Ishikawa (cell line): Measurements from ENCODE around the gene PLXNA4.

Experiments
- EGR1 ChIP-seq: IDR thresholded peaks from 2 replicates; pipeline ENCODE4 v1.6.1; 2012
- EP300 ChIP-seq: IDR thresholded peaks from 2 replicates; pipeline ENCODE4 v1.6.1; 2012; ENCODE audit warnings: borderline replicate concordance
- NFIC ChIP-seq: IDR thresholded peaks from 2 replicates; pipeline ENCODE4 v1.6.1; 2012
- RAD21 ChIP-seq: IDR thresholded peaks from 2 replicates; pipeline ENCODE4 v1.6.1; 2012; ENCODE audit warnings: low read depth
- REST ChIP-seq: IDR thresholded peaks from 2 replicates; pipeline ENCODE4 v1.6.1; 2012; ENCODE audit warnings: low read depth, mild to moderate bottlenecking
- YY1 ChIP-seq: IDR thresholded peaks from 2 replicates; pipeline ENCODE4 v1.6.1; 2012; ENCODE audit warnings: low read depth
- TF ChIP-seq, protein P1 (sequence below): IDR thresholded peaks from 2 replicates; pipeline ENCODE4 v1.6.1; 2012

DNA sequence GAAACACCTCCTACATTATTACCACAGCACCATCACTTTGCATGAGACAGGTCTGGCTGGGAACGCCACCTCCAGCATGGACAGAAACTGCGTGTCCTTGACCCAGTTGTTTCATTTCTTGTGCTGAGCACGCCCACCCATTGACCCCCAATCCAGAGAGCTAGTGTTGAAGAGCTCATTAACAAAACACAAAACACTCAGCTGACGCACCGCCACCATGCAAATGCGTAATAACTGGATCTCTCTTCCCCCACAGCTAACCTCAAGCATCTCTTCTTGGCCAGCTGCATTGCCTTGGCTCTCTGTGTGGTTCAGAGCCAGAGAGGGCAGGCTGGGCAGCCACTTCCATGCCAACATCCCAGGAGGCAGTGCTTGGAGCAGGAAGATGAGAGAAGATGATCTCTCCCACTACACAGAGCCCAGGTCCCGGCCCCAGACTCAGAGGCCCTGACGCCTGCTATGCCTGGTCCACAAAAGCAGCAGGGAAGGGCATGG lies 173.5 kb downstream of the PLXNA4 start:
- no peak for TF ChIP-seq REST
- TF ChIP-seq RAD21: no peak
- no peak for TF ChIP-seq EP300
- TF ChIP-seq, protein P1, sequence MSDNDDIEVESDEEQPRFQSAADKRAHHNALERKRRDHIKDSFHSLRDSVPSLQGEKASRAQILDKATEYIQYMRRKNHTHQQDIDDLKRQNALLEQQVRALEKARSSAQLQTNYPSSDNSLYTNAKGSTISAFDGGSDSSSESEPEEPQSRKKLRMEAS: no peak
- TF ChIP-seq YY1: no peak
- TF ChIP-seq NFIC: no peak
- TF ChIP-seq EGR1: no peak
